IMR-90 (cell line): ENCODE results near the gene RGPD8. TPM values are rescaled to one million over a fixed set of nuclear protein-coding genes. Genes with fewer than 3 reads are reported as not detected.

ENCODE experiments used
- ATAC-seq: fragments of 200-7000 bp; cut with Tn5 transposase; 2 replicates; pipeline ENCODE4 v1.9.1; 2020; ENCODE audit warnings: low read depth, mild to moderate bottlenecking, moderate library complexity
- BruUV-seq: library from RNA; stranded (reverse); fragments of 400-500 nt; replicated peaks from 2 replicates; lab custom pipeline; 2021; lab: Mats Ljungman, UMichigan
- CTCF ChIA-PET: fragments of 300-600 bp; formaldehyde crosslinking; extraction: SDS; loops from one replicate; lab custom pipeline; 2021; ENCODE audit warnings: antibody characterized with exemption; lab: Yijun Ruan, JAX
- POLR2A ChIA-PET: fragments of 300-600 bp; sonication (Branson Sonifier 250); formaldehyde crosslinking; loops from one replicate; lab custom pipeline; 2022; ENCODE audit warnings: antibody characterized with exemption; ENCODE audit not compliant: unreplicated experiment; lab: Charles Lee
- DNase-seq: peaks from one replicate; pipeline ENCODE4 v3.0.0; 2013
- H2AFZ ChIP-seq: replicated peaks from 2 replicates; pipeline ENCODE3; 2013; ENCODE audit warnings: low read length, mild to moderate bottlenecking; ENCODE audit not compliant: poor library complexity
- H2AK5ac ChIP-seq: 2 replicates; pipeline ENCODE4 v1.6.1; 2013; ENCODE audit warnings: low read depth, low read length, inconsistent platforms
- H2AK9ac ChIP-seq: replicated peaks from 2 replicates; pipeline ENCODE3; 2013; ENCODE audit warnings: mild to moderate bottlenecking, low read depth, low read length, moderate library complexity; ENCODE audit not compliant: poor library complexity
- H2BK120ac ChIP-seq: 2 replicates; pipeline ENCODE4 v1.6.1; 2013; ENCODE audit warnings: low read depth, low read length, inconsistent platforms
- H2BK15ac ChIP-seq: 3 replicates; pipeline ENCODE4 v1.6.1; 2013; ENCODE audit warnings: low read depth, low read length, inconsistent platforms
- H2BK20ac ChIP-seq: 2 replicates; pipeline ENCODE4 v1.6.1; 2013; ENCODE audit warnings: low read depth, mild to moderate bottlenecking, inconsistent platforms, low read length, moderate library complexity
- H2BK5ac ChIP-seq: 2 replicates; pipeline ENCODE4 v1.6.1; 2013; ENCODE audit warnings: mild to moderate bottlenecking, low read depth, low read length, inconsistent platforms; ENCODE audit not compliant: poor library complexity, severe bottlenecking
- H3K14ac ChIP-seq: replicated peaks from 2 replicates; pipeline ENCODE4 v1.6.1; 2013; ENCODE audit warnings: low read depth, low read length, inconsistent platforms
- H3K18ac ChIP-seq: 2 replicates; pipeline ENCODE4 v1.6.1; 2013; ENCODE audit warnings: low read depth, low read length, control low read depth
- H3K23ac ChIP-seq: 2 replicates; pipeline ENCODE4 v1.6.1; 2013; ENCODE audit warnings: low read depth, low read length, inconsistent platforms
- H3K27ac ChIP-seq: 2 replicates; pipeline ENCODE4 v1.5.1; 2013; ENCODE audit warnings: mild to moderate bottlenecking, control low read depth, low read length; ENCODE audit not compliant: insufficient read depth
- H3K27me3 ChIP-seq: 2 replicates; pipeline ENCODE4 v1.6.1; 2013; ENCODE audit warnings: low read length; ENCODE audit not compliant: control insufficient read depth, insufficient read depth
- H3K36me3 ChIP-seq: 2 replicates; pipeline ENCODE4 v1.6.1; 2013; ENCODE audit warnings: low read length, mixed read lengths; ENCODE audit not compliant: control insufficient read depth, insufficient read depth
- H3K4ac ChIP-seq: 2 replicates; pipeline ENCODE4 v1.6.1; 2013; ENCODE audit warnings: low read depth, low read length, inconsistent platforms
- H3K4me1 ChIP-seq: 2 replicates; pipeline ENCODE4 v1.6.1; 2013; ENCODE audit warnings: low read length, mixed read lengths; ENCODE audit not compliant: control insufficient read depth, insufficient read depth
- H3K4me2 ChIP-seq: 2 replicates; pipeline ENCODE4 v1.6.1; 2013; ENCODE audit warnings: low read depth, mild to moderate bottlenecking, control low read depth, low read length, moderate library complexity
- H3K4me3 ChIP-seq: 2 replicates; pipeline ENCODE4 v1.5.1; 2013; ENCODE audit warnings: low read depth, mild to moderate bottlenecking, control low read depth, low read length, moderate library complexity; ENCODE audit not compliant: insufficient read depth
- H3K56ac ChIP-seq: 2 replicates; pipeline ENCODE4 v1.6.1; 2013; ENCODE audit warnings: low read length, inconsistent platforms; ENCODE audit not compliant: insufficient read depth; ENCODE audit errors: extremely low read depth
- H3K79me1 ChIP-seq, 2 experiments: 2 replicates each; pipeline ENCODE4 v1.6.1; 2013; ENCODE audit warnings: low read length in 2 of 2, inconsistent platforms in 1 of 2, low read depth in 1 of 2
- H3K9ac ChIP-seq: 2 replicates; pipeline ENCODE4 v1.6.1; 2013; ENCODE audit warnings: low read depth, low read length, control low read depth
- H3K9me1 ChIP-seq: 2 replicates; pipeline ENCODE4 v1.6.1; 2013; ENCODE audit warnings: low read length, inconsistent platforms; ENCODE audit not compliant: insufficient read depth
- H3K9me3 ChIP-seq: 2 replicates; pipeline ENCODE4 v1.6.1; 2013; ENCODE audit warnings: low read length; ENCODE audit not compliant: control insufficient read depth, insufficient read depth
- H4K20me1 ChIP-seq: 2 replicates; pipeline ENCODE4 v1.6.1; 2013; ENCODE audit warnings: low read length, inconsistent platforms; ENCODE audit not compliant: insufficient read depth
- H4K5ac ChIP-seq: 2 replicates; pipeline ENCODE4 v1.6.1; 2013; ENCODE audit warnings: mild to moderate bottlenecking, low read depth, low read length, control low read depth
- H4K8ac ChIP-seq, 2 experiments: 2 replicates each; pipeline ENCODE4 v1.6.1; 2013; ENCODE audit warnings: low read depth in 2 of 2, low read length in 2 of 2, control low read depth in 1 of 2, inconsistent platforms in 1 of 2
- H4K91ac ChIP-seq: 2 replicates; pipeline ENCODE4 v1.6.1; 2013; ENCODE audit warnings: low read depth, low read length, inconsistent platforms; ENCODE audit not compliant: insufficient read depth
- BHLHE40 ChIP-seq: fragments of 150-350 bp; IDR thresholded peaks from 2 replicates; pipeline ENCODE4 v1.6.1; 2016; ENCODE audit warnings: mild to moderate bottlenecking, low read depth, low read length
- CHD1 ChIP-seq: IDR thresholded peaks from 2 replicates; pipeline ENCODE4 v1.6.1; 2012; ENCODE audit warnings: low read depth, low read length, improper control_type of control experiment
- WGBS, 2 experiments: methylation state at CpG; one replicate each; pipeline versions ENCODE4 v1.1.5 to v1.1.7; 2013; ENCODE audit warnings: missing lambda C conversion rate in 2 of 2; ENCODE audit not compliant: insufficient read length in 1 of 2; ENCODE audit errors: extremely low coverage in 2 of 2; 5-methylcytosine and 5-hydroxymethylcytosine counted together
- dilution Hi-C: fragments of 300-500 bp; cut with HindIII; formaldehyde crosslinking; loops from one replicate; pipeline ENCODE4 v1.14.3; 2018; ENCODE audit warnings: low sequenced_read_pairs; ENCODE audit not compliant: unreplicated experiment
- in situ Hi-C: fragments of 300-500 bp; cut with MboI; formaldehyde crosslinking; loops from 3 replicates; pipeline ENCODE4 v1.14.3; 2019; ENCODE audit warnings: low sequenced_read_pairs, inconsistent platforms, mixed read lengths
- intact Hi-C: fragments of 100-400 bp; cut with micrococcal nuclease; formaldehyde crosslinking; loops from 2 replicates; pipeline ENCODE4 v1.10.0; 2022
- polyA plus RNA-seq, 3 experiments: library from polyadenylated mRNA; depleted of rRNA; stranded (reverse); fragments of >200 nt; gene quantifications; 2 replicates each; pipeline ENCODE4 v1.2.3, GENCODE V29; 2012; ENCODE audit warnings: low replicate concordance in 1 of 3
- total RNA-seq: library from RNA; depleted of rRNA; stranded (reverse); fragments of >200 nt; gene quantifications from 2 replicates; pipeline ENCODE4 v1.2.3, GENCODE V29; 2012
- TF ChIP-seq, protein P1 (sequence below): fragments of 150-350 bp; IDR thresholded peaks from 2 replicates; pipeline ENCODE4 v1.6.1; 2016; ENCODE audit warnings: low read depth, mild to moderate bottlenecking, low read length, moderate library complexity, borderline replicate concordance

RGPD8 gene
- total and polyA plus RNA-seq, 2 of the 4 experiments (the other 2 are of a cell fraction), result 0.67 to 4.1 TPM

DNA sequence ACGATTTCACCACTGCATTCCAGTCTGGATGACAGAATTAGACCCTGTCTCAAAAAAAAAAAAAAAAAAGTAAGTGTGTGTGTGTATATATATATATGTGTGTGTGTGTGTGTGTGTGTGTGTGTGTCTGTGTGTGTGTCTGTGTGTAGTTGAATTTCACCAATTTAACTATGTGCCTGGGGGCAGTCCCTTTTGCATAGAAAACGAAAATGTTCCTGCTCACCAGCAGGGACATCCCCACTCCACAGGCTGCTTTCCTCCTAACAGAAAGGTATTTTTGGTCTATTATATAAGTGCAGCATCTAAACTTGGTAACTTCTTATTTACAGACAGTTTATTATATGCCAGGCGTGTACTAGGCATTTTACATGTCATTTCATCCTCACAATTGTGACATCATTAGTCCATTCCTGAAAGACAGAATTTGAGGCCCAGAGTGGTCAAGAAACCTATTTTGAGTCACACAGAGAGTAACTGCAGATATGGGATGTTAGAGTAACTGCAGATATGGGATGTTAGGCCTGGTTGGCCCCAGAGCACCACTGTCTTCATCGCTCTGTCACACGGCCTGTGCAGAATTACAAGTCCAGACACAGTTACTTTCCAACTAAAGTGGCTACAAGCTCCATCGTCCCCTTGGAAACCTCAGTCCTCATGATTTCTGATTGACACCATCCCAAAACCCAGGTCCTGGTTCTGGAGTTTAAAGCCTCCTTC is 39.3 kb upstream of the RGPD8 start:
- WGBS, 2 experiments, result no CpG with 5 or more reads among the region's 6 CpGs

More for the DNA sequence above, 39.3 kb upstream of the RGPD8 start:
- H2BK5ac ChIP-seq, result no peak overlapping the region
- no peak overlapping the region for H3K14ac ChIP-seq
- no peak overlapping the region for H4K91ac ChIP-seq
- H3K4me1 ChIP-seq, result no peaks in the 10 kb centered on the region
- H2AK5ac ChIP-seq, result no peak overlapping the region
- H4K20me1 ChIP-seq, result no peaks in the 10 kb centered on the region
- H2AFZ ChIP-seq, result no peak overlapping the region
- ChIA-PET POLR2A (no interaction called here), CTCF (interaction anchor here (0.5 kb wide), 1 partner anchor 214 kb away, joined by 7 read pairs; no protein-coding TSS in a partner anchor)
- no peak for ATAC-seq
- in situ Hi-C loops (no loop called here), intact Hi-C loops (no loop called here), dilution Hi-C loops (no loop called here)
- H3K4me3 ChIP-seq, result no peak overlapping the region
- no peak overlapping the region for H3K9ac ChIP-seq
- H3K9me1 ChIP-seq, result no peaks in the 10 kb centered on the region
- no peak overlapping the region for H3K27ac ChIP-seq
- H2AK9ac ChIP-seq, result no peak overlapping the region
- no peaks in the 10 kb centered on the region for H3K36me3 ChIP-seq
- H2BK20ac ChIP-seq, result no peak overlapping the region
- no peak overlapping the region for H3K18ac ChIP-seq
- H4K5ac ChIP-seq, result no peak overlapping the region
- H3K4me2 ChIP-seq, result no peak overlapping the region
- H3K9me3 ChIP-seq, result no peaks in the 10 kb centered on the region
- TF ChIP-seq CHD1, result no peak
- TF ChIP-seq, protein P1, sequence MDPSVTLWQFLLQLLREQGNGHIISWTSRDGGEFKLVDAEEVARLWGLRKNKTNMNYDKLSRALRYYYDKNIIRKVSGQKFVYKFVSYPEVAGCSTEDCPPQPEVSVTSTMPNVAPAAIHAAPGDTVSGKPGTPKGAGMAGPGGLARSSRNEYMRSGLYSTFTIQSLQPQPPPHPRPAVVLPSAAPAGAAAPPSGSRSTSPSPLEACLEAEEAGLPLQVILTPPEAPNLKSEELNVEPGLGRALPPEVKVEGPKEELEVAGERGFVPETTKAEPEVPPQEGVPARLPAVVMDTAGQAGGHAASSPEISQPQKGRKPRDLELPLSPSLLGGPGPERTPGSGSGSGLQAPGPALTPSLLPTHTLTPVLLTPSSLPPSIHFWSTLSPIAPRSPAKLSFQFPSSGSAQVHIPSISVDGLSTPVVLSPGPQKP, result no peak
- TF ChIP-seq BHLHE40, result no peak
- no peak overlapping the region for H3K56ac ChIP-seq
- no peak overlapping the region for H2BK120ac ChIP-seq
- DNase-seq, result no peak
- H3K4ac ChIP-seq, result no peak overlapping the region
- peaks cover 2% of the 10 kb centered on the region; the same call in 1 of the 2 replicates for H3K27me3 ChIP-seq
- no peak overlapping the region for H3K23ac ChIP-seq
- H2BK15ac ChIP-seq, result no peak overlapping the region
- no peaks in the 10 kb centered on the region for H3K79me1 ChIP-seq
- H4K8ac ChIP-seq, result no peak overlapping the region
- BruUV-seq, result no TSS peak
